GM21529 (cell line): ENCODE data around the gene OBP2A.

Experiments
- ATAC-seq: cut with Tn5 transposase; IDR thresholded peaks from one replicate; pipeline ENCODE4 v1.9.1; 2021; ENCODE audit not compliant: unreplicated experiment

OBP2A gene

DNA sequence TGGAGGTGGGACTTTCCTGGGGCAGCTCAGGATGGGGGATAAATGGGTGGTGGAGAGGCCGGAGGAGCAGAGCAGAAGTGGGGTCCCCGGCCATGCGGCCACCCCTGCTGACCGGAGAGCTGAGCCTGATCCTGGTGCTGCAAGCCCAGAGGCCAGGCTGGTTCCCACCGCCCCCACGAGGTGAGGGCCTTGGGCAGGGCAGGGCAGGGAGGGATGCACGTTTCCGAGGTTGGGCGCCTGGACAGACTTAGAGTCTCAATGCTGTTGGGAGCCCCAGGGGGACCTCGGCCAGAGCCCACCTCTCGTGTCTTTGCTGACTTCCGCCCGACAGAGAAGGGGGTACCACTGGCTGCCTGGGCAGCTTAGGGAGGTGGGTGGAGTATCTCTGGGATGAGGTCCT, 5.5 kb downstream of the OBP2A start:
- no peak for ATAC-seq

GRCh38 chr9:135552021-135552697, 6.2 kb downstream of the OBP2A start:
- ATAC-seq, result no peak

DNA sequence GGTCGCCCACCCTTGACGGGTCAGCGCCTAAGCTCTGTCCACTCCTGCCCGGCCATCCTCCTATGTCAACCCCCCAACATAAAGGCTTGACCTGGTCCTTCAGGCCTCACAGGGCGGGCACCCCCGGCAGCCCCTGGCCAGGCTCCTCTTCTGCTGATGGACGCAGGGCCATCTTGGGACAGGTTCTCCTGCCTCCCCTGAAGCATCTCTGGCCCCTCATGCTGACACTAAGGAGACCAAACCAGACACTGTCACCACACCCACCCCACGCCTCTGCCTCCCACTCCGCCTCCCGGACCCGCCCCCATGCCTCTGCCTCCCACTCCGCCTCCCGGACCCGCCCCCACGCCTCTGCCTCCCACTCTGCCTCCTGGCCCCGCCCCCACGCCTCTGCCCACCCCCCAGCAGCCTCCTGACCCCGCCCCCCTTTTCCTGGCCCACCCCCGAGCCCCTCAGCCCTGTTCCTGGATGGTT, 6.8 kb downstream of the OBP2A start:
- ATAC-seq, result no peak

DNA sequence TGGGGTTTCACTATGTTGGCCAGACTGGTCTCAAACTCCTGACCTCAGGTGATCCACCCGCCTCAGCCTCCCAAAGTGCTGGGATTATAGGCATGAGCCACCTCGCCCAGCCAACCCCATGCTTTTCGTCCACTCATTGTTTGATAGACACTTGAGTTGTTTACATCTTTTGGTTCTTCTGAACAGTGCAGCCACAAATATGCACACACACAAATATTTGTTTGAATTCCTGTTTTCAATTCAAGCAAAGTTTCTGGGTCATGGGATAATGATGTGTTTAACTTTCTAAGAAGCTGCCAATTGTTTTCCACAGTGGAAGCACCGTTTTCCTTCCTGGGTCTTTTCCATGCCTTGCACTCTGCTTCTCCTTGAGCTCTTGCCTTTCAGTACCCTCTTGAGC, 8.8 kb downstream of the OBP2A start:
- no peak for ATAC-seq

DNA sequence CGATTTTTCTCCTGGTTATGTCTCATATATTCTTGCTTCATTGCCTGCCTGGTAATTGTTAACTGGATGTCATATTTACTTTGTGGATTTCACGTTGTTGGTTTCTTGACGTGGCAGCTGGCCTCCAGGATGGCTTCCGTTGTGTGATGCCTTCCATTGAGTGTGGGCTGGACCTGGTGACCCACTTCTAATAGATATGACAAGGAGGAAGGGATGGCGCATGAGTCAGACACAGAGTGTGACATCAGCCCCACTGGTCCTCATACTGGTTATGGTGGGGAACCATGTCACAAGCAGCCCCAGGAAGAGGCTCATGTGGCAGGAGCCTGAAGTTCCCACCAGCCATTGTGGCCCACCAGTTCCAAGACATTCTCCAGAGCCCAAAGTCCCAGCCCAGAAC, 9.3 kb downstream of the OBP2A start:
- ATAC-seq, result no peak

GRCh38 chr9:135555910-135556309, 10.0 kb downstream of the OBP2A start:
- ATAC-seq, result no peak

GRCh38 chr9:135559606-135560005, 13.7 kb downstream of the OBP2A start:
- no peak for ATAC-seq

DNA sequence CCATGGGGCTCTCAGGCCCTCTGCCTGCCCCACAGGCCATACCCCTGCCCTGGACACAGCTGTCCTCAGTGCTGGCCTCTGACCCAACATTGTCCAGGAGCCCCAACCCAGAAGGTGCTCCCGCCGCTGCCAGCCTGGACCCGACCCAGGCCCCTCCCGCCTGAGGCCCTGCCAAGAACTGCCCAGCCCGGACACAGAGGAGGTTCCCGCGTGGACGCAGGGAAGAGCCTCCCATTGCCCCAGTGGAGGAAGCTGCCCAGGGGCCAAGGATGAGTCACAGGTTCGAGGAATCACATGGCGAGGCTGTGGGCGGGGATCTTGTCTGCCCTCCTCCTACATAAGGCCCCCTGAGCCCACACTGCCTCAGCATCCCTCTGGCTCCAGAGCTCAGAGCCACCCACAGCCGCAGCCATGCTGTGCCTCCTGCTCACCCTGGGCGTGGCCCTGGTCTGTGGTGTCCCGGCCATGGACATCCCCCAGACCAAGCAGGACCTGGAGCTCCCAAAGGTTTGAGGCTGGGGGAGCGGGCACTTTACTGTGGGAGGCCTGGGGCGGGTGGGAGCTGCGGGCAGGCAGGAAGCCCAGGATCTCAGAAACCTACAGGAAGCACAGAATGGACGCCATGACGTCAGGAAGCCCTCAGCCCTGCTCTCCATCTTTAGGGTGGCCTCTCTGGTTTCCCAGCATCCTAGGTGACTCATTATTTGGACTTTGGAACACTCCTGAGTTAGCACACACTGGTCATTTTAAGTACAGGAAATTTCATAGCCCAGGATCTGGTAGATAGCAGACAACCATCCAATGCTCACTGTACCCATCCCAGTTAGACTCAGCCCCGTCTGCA, 15.7 kb downstream of the OBP2A start, which contains the start of gene PAEP:
PAEP (plus strand) TSS at position 366 of the 844 bp plus-strand sequence.
- no peak for ATAC-seq

DNA sequence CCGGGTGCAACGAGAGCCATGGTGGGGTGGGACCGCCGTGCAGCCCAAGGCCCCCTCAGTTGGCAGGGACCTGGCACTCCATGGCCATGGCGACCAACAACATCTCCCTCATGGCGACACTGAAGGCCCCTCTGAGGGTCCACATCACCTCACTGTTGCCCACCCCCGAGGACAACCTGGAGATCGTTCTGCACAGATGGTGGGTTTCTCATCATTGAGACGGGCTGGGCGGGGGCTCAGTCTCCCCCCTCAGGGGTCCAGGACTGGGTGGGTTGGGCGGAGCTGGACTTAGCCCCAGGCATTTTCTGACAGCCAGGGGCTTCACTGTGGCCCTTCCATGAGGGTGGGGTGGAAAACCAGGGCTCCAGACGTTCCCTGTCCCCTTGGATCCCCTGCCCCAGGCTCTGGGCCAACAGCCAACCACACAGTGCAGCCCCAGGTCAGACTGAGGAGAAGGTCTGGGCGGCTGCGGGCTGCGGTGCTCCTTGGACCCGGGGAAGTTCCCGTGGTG, 16.4 kb downstream of the OBP2A start:
- ATAC-seq, result no peak

DNA sequence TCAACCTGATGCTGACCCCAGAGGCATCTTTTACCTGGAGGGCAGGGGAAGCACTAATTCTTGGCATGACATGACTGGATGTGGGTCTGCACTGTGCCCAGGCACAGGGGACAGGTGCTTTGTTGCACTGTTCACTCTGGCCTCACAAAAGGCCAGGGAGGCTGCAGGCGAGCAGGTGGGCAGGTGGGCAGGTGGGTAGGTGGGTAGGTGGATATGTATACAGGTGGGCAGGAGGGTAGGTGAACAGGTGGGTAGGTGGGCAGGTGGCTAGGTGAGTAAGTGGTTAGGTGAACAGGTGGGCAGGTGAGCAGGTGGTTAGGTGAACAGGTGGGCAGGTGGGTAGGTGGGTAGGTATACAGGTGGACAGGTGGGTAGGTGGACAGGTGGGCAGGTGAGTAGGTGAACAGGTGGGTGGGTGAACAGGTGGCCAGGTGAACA, 17.1 kb downstream of the OBP2A start:
- no peak for ATAC-seq

GRCh38 chr9:135563858-135564257, 17.9 kb downstream of the OBP2A start:
- ATAC-seq, result no peak

DNA sequence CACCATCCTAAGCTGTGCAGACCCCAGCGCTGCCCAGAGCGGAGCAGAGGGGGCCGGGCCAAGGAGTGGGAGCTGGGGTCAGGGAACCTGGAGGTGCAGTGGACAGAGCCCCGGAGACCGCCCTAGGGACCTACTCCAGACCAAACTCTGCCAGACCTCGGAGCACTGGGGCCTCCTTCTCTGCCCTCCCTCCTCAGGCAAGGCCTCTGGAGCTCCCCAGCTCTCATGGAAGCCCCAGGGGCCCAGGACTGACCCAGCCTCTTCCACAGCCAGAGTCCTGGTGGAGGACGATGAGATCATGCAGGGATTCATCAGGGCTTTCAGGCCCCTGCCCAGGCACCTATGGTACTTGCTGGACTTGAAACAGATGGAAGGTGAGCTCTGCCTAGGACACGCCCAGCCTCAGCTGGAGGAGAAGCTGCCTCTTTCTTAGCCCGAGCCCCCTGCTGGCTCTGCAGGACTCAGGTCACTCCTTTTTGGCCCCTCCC, 19.3 kb downstream of the OBP2A start:
- no peak for ATAC-seq

GRCh38 chr9:135565636-135566035, 19.7 kb downstream of the OBP2A start:
- ATAC-seq, result no peak

DNA sequence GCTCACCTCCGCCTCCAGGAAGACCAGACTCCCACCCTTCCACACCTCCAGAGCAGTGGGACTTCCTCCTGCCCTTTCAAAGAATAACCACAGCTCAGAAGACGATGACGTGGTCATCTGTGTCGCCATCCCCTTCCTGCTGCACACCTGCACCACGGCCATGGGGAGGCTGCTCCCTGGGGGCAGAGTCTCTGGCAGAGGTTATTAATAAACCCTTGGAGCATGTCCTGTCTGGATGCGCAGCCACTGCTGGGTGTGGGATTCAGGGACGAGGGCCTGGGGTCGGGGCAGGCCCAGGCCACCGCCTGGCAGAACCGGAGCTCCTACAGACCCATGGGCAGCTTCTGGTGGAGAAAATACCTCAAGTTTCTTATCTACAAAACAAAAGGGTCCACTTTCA, 20.6 kb downstream of the OBP2A start:
- no peak for ATAC-seq

- ATAC-seq, result no peak
Measured at GRCh38 chr9:135567311-135567710, 21.4 kb downstream of the OBP2A start.

DNA sequence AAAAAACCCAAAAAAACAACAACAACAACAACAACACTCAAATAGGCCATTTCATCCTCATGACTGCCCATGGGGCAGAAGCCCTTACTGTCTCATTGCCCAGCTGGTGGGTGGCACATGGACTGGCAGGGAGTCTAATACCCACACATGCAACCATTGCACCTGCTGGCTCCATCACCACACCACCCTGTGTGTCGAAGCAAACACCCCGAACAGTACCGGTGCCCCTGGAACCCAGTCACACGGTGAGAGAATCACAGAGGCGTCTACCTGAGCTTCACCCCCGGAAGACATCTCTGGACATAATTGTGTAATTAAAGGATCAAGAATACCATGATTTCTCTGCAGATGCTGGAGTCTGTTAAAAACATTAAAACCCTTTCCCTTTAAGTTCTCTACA, 22.1 kb downstream of the OBP2A start:
- ATAC-seq, result no peak

DNA sequence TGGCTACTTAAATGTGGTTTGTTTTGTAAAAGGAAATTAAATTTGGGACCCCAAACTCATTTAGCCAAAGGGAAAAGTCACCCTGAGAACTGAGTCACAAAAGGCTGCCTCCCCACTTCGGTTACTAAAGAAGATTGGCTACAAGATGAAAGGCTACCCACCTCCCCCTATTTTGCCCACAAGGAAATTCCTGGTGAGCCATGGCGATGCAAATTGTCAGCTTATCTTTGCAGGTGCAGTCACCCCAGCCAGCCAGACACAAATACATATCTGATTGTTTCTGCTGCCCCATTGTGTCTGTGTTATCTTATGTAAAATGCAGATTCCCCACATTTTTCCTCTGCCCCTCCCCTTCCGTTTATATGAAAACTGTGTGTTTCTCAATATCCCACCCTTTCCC, 24.5 kb downstream of the OBP2A start:
- ATAC-seq, result no peak

DNA sequence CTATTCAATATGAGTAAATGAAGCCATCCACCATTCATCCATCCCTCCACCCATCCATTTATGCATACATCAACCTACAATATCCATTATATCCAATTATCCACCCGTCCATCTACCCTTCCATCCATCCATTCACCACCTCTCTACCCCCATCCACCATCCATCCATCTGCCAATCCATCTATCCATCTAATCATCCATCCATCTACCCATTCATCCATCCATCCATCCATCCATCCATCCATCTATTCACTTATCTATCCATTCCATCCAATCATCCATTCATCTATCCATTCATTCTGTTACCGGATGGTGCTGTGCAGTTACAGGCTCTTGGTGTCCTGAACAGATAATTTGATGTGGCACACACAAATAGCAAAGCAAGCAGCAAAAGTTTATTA, 26.3 kb downstream of the OBP2A start:
- ATAC-seq, result no peak

GRCh38 chr9:135573124-135573523, 27.2 kb downstream of the OBP2A start:
- no peak for ATAC-seq

DNA sequence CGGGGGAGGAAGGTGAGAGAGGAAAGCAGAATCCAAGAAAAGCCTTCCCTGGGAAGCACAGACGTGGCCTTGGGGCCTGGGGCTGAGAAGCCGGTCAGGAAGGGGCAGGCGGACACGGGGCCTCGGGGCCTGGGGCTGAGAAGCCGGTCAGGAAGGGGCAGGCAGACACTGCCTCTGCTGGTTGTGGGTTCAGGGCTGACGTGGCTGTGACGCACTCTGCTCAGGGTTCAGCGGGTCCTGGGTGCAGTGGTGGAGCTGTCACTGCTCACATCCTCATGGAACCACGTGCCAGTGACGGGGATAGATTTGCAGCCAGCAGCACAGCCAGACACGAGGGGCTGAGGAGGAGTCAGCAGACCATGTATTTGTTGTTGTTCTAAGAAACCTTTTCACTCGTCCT, 28.4 kb downstream of the OBP2A start:
- no peak for ATAC-seq

- ATAC-seq, result no peak
Measured at GRCh38 chr9:135574943-135575342, 29.0 kb downstream of the OBP2A start.
